GM21423 (cell line): Measurements from ENCODE around the gene MGMT.

ENCODE experiments used
- ATAC-seq: cut with Tn5 transposase; IDR thresholded peaks from one replicate; pipeline ENCODE4 v1.9.1; 2021; ENCODE audit warnings: mild to moderate bottlenecking, moderate library complexity; ENCODE audit not compliant: unreplicated experiment

Gene MGMT

DNA sequence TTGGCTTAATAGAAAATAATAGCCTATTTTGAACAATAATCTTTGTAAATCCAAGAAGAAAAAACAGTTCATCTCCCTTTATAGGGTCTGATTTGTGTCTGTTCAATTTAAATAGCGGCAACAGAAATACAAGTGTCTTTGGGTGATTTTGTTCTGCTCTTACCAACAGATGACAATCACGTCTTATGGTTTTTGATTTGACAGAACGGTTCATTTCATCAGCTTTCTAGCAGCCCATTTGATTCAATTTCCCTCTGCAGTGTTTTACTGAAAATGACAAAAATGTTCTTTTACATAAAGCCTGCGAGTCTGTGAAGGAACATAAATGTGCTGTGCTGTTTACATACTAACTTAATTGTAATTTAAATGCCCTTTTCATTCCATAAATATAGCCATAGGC is 180.5 kb downstream of the MGMT start:
- ATAC-seq = no peak

DNA sequence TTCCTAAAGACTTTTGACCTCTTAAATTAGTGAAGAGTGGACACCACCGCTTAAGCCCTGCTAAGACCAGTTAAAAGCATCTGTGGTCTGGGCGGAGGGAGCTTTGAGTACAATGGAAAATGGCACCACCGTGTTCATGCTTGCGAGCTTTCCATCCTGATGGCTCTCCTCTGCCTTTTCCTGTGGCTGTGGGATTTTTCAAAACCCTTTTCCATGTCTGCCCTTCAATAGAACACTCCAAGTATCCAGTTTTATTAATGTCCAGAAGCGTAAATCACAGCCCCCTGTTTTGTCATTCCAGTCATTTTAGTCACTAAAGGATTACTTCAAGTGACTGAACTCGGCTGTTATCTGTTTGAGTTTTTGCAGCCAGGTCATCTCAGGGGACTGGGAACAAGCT is 181.8 kb downstream of the MGMT start:
- ATAC-seq = no peak

DNA sequence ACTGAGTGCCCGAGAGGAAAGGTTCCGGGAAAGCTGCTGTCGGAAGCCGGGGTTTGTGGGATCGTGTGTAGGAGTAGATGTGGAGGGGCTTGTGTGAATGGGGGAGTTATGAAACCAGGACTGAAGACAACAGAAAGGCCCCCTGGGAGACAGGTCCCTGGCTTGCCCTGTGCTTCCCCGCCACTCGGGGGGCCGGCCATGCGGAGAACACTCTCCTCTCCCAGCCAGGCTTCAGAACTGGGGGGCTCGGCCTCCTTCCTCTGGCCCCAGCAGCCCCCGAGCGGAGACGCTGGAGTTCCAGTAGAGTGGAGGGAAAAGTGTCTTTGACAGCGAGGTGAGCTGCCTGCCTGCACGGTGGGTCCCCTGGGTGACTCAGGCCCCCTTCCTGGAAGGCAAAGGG is 185.0 kb downstream of the MGMT start:
- no peak for ATAC-seq

DNA sequence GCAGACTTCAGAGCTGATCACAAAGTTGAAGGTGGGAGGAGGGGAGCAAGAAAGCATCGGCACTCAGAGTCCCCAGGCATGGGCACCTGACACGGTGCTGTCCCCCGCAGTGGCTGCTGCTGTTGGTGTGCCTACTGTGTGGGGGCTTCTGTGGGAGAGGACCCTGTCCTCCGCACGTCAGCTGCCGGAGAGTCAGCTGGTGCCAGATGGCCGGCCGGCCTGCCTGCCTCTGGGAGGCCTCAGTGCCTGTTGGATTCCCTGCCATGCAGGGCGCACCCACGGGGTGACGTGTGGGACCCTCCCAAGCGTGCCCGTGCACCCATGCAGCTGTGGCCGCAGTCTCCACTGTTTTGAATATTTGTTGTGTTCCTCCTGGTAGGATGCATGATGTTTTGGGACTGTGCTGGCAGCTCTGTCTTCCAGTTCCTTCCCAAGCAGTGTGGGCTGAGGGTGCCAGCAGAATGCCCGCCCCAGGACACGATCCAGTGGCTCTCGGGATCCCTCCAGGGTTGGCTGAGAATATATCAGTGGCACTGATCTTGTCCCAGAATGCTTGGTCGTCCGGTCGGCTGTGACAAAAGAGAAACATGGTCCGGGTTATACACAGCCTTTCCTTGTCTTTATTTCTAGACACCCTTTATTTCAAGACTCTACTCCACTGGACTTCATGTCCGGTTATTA is 185.6 kb downstream of the MGMT start:
- ATAC-seq = no peak

DNA sequence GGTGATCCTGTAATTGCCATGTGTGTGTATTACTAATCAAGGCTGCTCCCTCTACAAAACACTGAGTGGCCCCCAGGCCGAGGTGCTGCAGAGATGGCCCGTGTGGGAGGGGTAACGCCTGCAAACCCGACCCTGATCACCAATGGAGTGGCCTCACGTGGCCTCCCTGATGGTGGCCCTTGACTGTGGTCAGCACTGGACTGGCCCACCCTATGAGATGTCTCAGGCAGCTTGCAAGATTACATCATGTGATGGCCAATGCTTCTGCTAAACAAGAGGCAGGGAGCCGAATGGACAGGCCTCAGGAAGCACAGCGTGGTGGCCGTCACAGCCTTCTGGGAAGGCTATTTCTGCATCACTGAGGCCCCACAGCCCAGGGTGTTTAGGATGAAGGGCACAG is 186.4 kb downstream of the MGMT start:
- ATAC-seq = no peak

DNA sequence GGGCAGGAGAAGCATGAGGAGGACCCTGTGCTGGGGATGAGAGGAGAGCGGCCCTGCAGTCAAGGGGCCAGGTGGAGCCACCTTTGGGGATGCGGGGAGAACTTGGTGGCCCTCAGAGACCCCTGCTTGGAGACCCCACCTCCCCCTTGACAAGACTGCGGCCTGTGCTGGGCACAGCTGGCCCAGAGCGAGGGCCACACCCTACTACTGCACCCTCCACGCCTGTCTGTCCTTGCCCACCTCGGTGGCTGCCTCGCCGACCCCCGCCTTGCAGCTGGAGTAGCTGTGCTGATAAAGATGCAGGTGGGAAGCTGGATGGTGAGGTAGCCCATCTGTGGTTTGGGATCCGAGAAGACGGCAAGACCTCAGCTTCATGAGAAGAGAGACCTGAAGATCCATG is 186.8 kb downstream of the MGMT start:
- ATAC-seq = no peak

DNA sequence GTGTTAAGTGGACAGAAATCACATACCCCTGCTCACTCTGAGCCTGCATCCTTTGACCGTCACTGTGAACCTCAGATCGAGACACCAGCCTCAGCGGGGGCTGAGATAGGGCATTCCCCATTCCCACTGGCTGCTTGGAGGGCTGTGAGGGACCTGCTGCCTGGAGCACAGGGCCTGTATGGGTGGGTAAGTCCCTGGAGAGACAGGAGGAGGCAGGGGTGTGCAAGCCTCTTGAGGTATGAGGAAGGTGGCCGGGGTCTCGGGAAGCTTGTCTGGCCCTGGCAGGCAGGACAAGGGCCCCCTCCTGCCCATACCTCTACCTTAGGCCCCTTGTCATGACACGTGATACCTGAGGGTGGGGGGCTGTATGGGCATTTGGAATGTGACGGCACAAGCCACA is 187.4 kb downstream of the MGMT start:
- ATAC-seq = no peak

DNA sequence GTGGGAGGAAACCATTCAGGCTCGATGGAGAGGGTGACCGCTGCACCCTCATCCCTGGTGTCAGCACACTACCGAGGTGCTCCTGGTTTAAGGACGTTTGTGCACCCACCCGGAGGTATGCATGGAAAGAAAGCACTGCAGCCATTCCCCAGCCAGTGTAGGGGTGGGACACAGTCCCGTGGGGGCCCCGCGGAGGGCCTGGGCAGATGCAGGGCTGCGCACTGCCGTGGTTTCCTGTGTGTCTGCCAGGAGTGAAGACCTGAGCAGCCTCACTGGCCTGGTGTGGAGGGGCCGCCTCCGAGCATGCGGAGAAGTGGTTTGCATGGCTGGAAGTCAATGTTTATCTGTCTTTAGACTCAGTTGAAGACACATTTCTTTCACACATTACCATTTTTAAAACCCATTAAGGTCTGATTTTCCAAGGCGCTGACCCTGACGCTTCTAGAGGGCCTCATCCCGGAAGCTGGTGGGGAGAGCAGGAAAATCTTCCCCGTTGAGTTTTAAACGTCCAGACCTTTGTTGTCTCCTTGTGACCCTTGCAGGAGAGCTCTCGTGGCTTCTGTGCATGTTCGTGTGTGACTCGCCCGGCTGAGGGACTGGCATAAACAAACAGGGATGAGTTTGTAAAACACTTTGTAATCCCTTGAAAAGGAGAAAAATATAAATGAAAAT is 188.1 kb downstream of the MGMT start:
- no peak for ATAC-seq

DNA sequence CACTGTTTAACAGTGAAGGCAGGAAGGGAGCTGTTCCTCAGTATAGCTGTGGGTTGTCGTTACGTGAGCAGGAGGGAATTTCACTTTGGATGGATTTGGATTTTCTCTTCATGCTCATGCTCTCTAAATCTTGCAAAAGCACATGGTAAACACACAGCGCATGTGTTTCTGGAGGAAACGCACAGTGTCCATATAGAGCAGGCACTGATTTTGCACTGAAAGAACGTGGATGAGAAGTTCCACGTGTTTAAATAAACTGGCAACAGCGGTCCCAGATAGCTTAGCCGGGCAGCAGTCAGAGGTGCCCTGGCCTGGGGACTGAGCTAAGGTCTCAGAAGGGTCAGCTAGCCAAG is 188.6 kb downstream of the MGMT start:
- ATAC-seq = no peak

DNA sequence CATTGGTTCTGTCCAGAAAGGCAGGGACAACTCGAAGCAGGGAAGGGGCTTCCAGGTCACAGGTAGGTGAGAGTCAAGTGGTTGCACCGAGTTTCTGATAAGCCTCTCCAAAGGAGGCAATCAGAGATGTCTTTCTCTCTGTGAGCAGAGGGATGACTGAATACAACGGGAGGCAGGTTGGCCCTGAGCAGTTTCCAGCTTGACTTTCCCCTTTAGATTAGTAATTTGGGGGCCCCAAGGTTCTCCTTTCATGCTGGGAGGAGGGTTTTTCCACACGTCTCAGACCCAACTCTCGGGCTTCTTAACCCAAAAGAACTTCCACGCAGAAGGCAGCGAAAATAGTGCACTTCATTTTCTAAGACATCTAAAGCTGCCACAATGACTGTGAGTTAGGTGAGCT is 189.6 kb downstream of the MGMT start:
- no peak for ATAC-seq

DNA sequence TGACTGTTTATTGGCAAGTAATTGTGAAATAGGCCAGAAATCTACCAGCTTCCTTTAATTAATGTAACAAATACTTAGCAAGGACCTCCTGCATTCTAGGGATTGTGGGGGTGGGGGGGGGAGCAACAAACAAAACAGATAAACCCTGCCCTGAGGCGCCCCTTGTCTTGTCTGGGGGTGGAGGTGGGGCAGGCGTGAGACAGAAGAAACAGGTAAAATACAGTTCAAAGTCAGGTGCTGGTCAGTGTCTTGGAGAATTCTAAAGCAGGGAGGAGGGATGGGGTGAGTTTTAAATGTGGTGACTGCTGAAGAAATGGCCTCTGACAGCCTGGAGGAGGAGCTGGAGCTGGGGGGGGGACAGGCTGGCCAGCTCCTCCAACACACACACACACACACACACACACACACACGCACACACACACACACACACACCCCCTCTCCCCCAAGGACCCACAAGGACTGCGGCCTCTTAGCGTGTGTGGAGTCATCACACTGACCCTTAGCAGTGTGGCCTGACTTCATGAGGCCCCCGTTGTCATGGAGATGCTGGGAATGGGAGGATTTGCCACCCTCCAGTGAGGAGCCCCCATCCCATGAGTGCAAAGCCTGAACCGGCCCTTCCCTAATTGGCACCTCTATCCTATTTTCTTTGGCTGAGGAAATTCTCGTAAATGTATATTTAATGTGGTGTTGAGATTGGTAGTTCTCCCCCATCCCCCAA is 190.4 kb downstream of the MGMT start:
- no peak for ATAC-seq

DNA sequence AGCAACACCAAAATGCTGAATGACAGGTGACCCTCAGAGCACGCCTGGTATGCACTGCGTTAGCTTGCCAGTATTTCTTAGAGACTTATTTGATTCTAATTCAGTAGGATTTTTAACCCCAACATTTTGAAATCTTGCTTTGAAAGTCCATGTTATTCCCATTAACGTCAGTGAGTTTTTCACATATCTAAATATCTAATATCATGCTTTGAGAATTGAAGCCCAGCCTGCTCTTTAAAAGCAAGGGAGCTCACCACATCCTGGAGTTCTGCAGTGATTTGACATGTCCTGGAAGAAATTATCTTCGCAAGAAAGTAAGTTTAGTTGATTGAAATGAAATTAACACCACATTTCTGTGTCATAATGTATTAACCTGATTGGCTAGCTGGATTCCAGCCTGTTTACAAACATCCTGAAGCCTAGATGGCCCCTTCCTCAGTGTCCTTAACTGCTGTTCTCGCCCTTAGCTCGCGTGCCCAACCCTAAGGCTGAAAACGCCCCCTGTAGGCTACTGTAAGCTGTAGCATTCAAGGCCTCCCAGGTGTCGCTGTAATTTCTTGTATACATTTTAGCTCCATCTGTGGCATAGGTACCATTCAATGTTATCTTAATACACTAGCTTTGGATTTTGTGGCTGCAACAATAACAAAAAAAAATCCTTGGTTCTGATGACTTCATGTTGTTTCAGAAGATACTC is 191.5 kb downstream of the MGMT start:
- ATAC-seq = no peak

DNA sequence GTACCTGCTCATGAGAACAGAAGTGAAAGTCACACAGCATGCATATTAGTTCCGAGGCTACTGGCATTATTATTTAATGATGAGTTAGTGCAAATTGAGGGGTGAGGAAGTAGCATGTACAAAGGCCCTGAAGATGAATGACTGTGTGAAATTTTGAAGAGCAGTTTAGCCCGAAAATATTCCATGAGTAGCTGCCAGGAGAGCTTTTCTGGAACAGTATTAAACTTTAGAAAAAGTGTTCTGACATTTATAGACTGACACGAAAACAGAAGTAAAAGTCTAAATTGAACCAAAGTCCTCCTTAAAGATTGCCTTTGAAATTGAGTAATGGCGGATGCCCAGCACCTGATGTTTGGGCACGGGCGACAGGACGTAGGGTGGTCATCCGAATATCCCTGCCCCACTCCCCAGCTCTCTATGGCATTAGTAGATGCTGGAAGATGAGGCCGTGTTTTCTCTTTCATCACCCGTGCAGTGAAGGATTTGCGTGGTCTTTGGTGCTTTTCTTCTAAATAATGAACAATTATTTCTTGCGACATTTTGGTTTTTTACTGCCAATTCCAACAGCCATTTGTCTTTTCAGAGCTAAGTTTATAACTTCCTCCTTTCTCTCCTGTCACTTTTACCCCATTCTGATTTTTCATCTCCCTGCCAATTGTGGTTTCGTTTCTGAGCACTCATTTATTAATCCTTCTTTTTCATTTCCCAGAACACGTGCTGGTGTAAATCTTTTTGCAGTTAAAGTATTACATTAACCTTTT is 192.6 kb downstream of the MGMT start:
- ATAC-seq = no peak

DNA sequence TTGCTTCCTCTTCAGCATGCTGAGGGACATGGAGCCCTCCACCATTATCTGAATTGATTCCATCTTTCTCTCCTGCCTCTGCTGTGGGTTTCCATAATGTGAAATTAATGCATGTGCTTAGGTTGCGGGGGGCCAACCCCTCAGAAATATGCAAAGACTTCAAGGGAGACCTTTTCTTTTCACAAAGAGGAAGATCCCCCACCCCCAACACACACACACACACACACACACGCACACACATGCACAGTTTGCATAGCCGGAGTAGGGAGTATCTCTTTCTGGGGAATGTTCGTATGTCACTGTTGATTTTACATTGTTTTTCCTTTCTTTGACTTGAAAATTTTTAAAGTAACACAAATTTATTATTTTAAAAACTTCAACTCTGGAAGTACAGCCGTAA is 193.5 kb downstream of the MGMT start:
- no peak for ATAC-seq

DNA sequence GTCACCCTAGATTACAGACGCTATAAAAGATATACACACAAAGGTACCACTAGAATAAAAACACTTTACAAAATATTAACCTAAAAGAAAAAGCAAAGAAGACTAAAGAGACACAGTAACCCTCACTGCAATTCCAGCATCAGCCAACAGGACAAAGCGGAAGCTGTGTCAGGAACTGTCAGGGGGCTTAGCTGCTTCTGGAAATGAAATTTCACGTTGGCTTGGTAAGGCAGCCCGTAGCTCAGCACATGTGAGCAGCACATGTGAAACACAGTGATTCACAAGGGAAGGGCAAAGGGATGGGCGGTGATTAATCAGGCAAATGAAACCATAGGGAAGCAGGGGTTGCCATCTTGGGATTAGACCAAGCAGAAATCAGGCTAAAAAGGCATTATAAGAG is 195.4 kb downstream of the MGMT start:
- no peak for ATAC-seq

DNA sequence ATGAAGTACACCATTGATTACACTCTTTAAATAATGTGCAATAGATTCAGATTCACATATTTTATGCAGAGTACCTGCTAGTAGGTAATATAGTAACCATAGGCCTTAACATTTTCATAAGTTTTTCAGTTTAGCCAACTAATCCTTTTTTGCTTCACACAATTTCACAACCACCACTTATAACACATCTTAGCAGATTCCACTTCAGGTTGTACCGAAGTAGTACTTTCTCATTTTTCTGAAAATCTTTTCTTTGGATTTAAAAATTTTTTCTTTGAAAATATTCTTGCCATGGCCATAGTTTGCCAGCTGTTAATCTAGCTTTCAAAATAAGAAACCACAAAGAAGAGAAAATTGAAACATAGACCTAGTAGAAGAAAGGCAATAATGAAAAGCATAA is 203.1 kb downstream of the MGMT start:
- no peak for ATAC-seq

DNA sequence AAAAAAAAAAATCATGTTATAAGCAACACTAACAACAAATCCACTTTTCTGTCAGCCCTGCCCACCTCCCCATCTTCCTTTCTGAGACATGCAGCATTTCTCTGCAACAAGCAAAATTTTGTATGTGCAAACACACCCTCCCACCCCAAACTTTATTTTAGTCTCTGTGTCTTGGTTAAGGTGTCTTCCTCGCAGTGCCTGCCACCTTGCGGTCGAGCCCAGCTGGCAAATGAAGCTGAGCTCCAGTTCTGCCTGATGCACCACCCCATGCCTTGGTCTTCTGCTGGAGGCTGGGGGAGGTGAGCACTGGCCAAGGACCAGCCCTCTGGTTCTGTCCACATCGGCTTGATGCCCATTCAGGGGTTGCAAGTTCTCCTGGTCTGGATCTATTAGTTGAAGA is 206.3 kb downstream of the MGMT start:
- no peak for ATAC-seq

DNA sequence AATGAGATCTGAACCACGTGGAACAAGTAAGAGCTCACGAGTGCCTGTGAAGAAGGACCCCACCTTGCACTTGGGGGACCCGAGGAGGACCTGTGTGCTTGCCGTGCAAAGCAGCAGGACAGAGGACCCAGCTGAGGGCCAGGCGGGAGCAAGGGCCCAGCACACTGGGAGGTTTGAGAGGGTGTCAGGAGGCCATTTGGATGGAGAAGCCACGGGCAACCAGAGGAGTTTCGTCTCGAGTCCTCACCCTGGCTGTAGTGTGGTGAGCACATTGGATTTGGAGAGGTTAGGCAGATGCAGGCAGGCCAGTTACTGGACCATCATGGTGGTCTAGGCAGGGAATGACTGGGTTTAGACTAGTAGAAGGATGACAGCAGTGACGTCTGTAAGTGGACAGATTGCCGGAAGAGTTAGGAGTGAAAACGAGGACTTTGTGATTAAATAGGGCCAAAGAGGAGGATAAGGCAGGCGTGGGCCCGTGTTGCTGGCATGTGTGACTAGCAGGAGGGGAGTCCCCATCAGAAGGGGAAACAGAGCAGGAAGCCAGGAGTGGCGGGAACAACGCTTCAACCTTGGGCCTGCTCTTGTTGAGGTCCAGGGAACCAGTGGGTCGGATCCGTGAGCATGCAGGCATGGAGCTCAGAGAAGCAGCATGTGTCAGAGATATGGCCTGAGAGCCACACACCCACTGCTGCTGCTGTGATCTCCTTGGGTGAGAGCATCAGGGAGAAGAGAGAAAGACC is 208.2 kb downstream of the MGMT start:
- no peak for ATAC-seq

DNA sequence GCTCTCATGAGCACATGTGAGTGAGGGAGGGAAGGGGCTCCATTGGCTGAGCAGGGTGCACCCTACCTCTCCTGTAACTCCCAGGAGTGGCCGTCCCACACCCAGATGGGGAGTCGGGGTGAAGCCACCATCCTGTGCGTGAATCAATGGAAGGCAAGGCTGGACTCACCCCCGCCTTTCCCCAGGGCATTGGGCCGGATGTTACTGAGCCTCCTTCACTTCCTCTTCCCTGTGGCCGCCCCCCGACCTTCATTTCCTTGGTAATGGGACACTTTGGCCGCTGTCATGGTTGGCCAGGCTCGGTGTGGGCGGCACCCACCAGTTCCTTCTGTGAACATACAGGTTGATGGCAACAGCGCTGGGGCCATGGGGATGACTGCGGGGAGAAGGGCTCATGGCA is 209.0 kb downstream of the MGMT start:
- ATAC-seq = no peak

DNA sequence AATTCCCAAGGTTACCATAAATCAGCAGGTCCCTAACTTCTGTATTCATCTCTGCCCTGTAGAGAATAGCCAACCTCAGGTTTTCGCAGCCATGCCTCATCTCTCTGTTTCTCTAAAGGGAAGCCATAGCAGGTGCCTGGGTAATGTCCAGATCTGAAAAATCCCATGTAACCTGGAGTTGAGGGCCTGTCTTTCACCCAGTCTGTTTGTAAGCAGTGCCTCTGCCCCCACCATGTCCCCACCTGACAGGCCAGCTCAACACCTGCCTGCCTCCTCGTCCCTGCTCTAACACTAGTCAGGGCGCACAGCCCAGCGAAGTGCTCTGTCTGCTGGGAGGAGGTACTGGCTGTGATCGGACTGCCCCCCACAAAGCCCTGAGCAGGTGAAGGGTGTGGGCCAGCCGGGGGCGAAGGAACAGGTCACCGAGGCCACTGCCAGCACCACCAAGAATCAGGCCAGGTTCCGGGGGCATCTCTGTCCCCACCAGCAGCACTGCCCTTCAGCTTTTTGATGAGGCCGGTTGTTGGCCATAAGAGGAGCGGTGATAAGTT is 210.4 kb downstream of the MGMT start:
- ATAC-seq = no peak
